GM19468 (cell line): ENCODE measurements around the gene HYDIN.

Experiments
- ATAC-seq: cut with Tn5 transposase; IDR thresholded peaks from one replicate; pipeline ENCODE4 v1.9.1; 2021; ENCODE audit warnings: mild to moderate bottlenecking, moderate library complexity, moderate number of reproducible peaks; ENCODE audit not compliant: unreplicated experiment; ENCODE audit errors: extremely low read depth

The HYDIN gene

DNA sequence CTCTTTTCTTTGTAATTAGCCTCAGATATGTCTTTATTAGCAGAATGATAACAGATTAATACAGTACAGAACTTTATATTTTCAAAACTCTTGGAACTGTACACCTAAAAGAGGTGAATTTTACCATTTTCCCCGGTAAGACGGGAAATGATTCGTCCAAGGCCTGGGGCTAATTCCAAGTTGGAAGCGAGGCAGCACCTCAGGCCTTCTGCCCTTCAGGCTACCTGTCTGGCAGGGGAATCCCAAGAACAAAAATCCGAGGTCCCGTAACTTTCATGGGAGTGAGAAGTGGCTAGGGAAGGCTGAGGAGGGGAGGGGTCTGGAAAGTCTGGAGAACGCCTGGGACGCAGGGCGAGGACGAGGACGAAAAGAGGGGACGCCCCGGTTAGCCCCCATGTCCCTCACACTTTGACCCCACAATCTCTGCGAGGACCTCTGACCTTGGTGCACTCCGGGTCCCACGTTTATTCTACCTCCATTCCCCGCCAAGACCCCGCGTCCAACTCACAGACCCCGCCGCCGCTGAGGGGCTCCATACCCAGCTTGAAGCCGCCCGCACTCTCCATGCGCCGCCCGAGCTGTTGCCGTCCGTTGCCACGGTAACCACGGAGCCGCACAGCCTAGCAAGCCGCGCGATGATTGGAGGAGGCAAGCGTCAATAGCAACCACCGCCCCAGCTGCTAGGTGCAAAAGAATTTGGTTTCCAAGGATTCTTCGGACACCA, at the start of gene HYDIN:
Gene HYDIN (minus strand): TSS at position 601 of the 724 bp plus-strand sequence. CDS start 43,827 bp downstream, outside the sequence.
- no peak for ATAC-seq

DNA sequence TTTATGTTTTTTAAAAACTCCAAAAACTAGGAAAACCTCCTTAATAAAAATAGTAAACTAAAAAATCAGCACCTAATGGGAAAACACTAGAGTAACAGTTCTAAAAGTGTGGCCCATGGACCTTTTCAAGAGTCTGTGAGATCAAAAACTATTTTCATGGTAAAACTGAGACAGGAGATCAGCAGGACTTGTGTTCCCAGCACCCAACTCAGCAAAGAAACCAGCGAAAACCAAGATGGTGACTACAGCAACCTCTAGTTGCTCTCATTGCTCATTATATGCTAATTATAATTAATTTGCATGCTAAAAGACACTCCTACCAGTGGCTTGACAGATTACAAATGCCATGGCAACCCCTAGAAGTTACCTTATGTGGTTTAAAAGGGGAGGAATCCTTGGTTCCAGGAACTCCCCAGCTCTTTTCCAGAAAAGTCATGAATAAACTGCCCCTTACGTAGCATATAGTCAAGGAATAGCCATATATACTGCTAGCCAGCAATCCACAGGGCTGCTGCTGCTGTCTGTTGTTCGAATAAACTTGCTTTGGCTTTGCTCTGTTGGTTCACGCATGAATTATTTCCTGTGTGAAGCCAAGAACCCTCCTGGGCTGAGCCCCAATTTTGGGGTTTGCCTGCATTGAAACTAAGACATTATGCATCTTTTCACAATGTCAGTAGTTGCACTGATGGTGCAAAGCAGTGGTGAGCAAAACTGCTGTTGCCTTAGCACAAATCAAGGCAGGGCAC, 46.2 kb upstream of the HYDIN start:
- no peak for ATAC-seq

DNA sequence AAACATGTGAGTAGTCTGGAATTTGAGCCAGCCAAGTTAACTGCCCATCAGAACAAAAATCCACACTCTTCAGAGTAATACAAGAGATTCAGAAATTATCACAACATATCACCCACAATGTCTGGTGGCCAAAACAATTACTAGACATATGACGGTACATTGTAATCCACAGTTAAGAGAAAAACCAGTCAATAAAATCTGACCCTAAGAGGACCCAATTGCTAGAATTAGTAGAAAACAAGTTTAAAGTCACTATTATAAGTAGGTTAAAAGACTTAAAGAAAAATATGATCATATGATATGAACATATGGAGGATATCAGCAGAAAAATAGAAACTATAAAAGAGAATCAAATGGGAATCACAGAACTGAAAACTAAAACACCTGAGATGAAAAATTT, 42.9 kb upstream of the HYDIN start:
- no peak for ATAC-seq

DNA sequence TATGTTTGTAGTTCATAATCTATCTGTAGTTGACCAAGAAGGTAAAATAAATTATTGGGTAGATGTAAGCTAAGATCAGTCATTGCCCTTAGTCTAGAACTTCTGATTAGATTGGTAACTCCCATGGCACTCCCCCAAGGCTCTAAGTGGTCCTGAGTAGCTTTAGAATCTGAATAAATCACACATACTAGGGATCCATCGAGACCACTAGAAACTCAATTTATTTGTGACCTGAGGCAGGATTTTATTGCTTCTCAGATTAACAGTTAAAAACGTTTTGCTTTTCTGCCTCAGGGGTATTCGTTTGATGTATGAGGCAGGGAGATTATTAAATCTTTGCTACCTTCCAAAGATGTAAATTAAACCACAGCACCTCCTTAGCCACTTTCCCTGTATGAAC, 33.8 kb upstream of the HYDIN start:
- no peak for ATAC-seq

DNA sequence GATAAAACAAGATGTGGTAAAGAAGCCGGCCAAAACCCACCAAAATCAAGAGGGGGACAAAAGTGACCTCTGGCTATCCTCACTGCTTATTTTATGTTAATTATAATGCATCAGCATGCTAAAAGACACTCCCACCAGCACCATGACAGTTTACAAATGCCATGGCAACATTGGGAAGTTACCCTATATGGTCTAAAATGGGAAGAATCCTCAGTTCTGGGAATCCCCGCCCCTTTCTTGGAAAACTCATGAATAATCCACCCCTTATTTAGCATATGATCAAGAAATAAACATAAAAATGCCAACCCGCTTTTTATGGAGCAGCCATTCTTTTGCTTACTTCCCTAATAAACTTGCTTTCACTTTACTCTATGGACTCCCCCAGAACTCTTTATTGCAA, 33.1 kb upstream of the HYDIN start:
- ATAC-seq: no peak

DNA sequence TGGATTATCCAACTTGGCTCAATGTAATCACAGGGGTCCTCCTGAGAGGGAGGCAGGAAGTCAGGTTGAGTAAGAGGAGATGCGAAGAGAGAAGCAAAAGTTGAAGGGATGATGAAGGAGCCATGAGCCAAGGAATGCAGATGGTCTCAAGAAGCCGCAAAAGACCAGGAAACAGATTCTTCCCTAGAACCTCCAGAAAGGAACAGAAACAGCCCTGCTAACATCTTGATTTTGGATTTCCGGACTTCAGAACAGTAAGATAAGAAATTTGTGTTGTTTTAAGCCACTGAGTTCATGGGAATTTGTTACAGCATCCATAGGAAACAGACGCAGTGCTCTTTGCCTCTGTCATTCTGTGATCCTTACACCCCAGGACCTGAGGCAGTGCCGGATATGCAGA, 31.9 kb upstream of the HYDIN start:
- ATAC-seq: no peak

DNA sequence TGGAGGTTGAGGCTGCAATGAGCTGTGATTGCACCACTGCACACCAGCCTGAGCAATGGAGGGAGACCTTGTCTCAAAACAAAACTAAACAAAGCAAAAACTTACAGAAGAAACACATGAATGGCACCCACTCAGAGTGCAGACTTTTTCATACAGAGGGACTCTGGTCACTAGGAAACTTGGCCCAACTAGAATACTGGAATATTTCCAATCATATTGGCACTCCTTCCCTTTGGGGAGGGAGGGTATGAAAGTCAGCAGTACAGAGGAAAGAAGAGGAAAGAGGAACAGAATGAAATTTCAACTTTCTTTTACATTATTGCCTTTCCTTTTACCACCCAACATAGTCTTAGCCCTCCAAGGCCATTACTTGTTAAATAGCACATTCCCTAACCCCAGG, 30.5 kb upstream of the HYDIN start:
- no peak for ATAC-seq

DNA sequence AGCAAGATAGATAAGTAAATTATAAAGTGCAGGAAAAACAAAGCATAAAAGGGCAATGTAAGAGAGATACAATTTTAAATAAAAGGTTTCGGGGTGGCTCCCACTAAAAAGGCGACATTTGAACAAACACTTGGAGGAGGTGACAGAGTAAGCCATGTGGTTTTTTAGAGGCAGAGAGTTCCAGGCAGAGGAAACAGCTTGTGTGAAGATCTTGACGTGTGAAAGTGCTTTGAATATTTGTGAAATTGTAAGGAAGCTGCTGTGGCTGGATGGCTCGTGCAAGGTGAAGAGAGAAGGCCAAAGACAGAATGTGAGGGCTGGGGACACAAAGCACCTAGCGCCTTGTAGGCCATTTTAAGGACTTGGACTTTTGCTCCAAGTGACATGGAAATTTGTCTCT, 28.6 kb upstream of the HYDIN start:
- ATAC-seq: no peak

DNA sequence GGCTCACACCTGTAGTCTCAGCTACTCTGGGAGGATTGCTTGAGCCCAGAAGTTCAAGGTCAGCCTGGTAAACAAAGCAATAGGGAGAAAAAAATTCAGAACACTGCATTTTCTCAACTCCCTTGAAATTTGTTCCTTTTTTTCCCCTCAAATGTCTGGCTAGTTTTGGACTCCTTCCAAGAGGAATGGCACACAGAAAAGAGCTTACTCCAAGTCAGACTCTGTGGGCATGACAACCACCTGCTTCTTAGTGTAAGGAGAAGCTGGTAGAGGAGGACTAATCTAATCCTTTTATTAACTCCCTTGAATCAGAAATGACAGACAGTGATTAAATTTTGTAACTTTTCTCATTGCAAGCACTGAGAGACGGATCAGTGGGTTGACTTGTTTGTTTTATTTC, 27.9 kb upstream of the HYDIN start:
- no peak for ATAC-seq

DNA sequence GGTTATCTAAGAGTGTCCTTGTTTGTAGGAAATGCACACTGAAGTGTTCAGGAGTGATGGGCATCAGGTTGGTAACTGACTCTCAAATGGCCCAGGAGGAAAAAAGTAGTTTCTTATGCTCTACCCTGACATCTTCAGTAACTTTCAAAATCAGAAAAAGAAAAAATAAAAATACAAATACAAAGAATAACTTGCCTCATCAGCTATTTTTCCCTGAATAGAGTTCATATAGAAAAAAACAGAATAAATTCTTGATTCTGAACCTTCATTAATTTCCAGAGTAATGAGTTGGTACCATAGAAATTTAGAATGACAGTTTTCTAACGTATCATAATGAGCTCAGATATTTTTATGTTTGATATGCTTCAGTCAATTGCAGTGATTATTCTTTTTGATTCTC, 27.2 kb upstream of the HYDIN start:
- ATAC-seq: no peak

DNA sequence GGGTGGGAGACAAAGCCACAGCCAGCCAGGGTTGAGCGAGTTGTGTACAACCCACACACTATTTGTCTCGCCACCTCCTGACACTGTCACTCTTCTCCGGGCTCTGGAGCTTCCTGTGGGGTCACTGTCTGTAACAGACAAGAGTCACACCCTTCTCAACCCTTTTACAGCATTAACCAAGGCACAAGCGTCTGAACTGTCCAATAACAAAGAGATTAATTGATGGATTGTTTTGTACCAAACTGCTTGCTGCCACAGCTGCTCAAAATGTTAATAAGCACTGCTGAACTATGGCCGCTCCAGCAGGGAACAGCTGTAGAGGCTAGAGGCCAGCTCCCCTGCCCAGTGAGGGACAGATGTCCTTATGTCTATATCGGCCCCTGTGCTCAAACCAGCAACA, 25.2 kb upstream of the HYDIN start:
- ATAC-seq: no peak

DNA sequence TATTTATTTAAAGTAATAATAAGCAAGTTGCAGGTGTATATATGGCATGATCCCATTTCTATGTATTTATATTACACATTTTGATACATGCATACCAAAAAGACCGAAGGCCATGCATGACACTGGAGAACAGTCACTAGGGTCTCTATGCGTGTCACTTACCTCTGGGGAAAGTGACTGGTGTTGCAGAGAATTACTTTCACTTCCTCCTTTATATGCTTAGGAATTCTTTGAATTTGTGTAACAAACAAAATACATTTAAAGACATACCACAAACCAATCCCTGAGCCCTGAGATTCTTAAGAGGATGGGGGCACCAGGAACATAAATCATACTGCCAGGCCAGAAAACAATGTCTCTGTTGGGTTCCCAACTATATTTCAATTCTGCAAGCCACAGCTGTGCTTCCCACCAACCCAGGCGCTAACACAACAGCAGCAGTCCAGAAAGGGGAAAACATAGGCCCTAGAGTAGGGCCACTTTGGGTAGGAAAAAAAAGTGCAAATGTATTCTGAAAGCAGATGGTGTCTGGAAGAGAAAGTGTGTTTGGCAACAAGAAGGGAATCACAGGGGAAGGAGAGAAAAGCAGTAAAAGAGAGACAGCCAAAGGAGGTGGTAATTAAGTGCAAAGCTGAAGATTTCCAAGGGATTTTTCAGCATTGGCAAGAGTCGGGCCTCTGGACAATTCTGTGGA, 24.5 kb upstream of the HYDIN start:
- ATAC-seq: no peak

DNA sequence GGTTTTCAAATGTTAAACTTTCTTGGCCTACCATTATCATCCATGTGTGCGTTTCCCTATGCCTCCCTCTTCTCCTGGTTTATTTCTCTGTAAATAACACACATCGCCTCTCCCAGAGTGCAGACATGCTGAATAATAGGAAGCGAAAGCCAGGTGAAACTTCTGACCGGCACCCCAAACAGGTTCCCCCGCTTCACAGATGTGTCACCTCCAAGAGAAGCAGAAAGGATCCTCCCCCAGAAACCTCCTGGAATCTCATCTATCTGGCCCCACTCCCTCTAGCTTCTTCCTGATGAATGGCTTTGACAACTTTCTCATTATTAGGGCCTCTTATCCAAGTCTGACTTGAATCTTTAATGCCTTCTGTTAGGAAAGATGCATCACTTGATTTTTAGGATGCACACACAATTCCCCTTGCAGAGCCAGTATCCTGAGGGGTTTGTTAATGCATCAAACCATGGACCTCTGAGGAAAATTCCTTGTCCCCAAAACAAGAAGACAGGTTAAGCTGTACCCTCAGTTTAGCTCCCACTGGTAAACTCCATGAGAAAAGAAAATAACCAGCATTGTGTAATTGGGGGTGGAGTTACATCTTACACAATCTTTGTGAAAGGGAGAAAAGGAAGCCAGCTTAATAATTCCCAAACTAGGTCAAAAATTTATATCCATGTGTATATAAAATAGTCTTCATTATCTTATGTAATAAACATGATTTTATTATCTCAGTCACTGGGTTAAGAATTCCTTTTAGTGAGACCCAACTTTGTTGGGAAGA, 20.1 kb upstream of the HYDIN start:
- no peak for ATAC-seq

DNA sequence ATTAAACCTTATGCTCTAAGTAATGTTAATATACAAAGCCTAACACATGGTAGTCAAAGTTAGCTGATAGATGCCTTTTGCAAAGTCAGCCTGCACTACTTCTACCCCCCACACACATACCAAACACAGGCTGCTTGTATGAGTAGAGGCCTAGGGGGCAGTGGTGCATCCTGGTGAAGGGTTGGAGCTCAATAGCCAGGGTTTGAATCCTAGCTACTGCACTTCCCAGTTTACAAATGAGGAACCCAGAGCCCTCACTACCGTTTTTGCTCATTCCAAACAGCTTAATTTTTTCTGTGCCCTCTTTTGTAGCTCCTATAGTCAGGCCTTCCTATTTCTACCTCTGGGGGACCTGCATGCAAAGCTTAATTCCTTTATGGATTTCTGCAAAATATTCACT, 18.9 kb upstream of the HYDIN start:
- ATAC-seq: no peak

DNA sequence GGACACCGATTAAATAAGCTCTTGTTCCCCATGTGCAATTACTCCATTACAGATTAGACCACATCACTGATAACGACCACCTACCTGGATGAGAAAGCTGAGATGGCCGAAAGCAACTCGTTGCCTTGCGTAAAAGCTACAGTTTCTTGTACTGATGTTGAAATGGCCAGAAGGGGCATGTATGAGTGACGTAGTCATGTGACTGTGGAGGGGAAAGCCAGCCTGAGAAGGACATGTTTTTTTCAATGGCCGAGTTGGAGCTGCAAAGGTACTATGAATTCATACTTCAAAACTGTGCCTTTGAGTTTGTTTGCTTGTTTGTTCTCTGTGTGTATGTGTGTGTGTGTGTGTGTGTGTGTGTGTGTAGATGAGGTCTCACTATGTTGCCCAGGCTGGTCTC, 17.0 kb upstream of the HYDIN start:
- no peak for ATAC-seq

DNA sequence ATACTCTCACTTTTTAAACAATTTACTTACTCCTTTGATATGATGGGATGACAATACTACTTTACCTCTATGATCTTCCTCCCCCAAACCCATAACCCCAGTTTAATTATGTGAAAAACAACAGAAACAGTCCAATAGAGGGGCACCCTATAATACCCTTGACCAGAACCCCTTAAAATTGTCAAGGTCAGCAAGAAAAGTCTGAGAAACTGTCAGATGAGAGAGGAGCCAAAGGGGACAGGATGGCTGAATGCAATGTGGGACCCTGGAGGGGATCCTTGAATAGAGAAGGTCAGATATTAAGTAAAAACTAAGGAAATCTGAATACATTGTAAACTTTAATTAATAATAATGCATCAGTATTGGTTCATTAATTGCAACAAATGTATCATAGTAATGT, 15.8 kb upstream of the HYDIN start:
- ATAC-seq: no peak

DNA sequence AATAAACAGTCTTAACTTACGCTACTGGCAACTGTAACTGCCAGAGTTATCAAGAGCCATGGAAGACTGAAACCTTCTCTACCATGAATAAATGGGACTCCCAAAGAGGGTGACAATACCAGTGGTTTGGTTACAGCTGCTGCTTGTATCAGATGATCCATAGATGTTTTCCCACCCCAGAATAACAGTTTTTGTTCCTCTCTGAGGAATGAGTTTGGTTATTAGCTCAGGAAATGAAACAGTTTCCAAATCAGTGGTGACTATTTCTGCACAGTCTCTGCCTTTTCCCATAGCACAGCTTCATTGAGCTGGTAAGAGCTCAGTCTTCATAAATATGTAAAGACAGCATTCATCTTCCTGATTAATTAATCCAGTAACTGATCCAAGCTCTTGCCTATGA, 14.0 kb upstream of the HYDIN start:
- no peak for ATAC-seq

DNA sequence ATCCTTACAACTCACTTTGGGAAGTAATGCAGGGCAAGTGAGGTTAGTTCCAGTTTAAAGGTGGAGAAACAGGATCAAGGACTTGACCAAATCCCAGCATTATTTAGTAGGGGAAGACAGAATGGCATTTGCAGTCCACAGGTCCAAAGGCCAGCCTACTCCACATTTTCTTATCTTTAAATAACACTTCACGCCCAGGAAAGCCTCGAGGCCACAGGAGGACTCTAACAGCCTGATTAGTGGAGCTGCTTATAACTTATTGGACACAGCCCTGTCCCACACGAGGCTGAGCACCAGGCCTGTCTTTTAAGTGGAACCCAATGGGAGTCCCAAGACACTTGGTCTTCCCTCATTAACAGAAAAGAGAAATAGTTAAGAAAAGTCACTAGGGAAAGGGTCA, 12.1 kb upstream of the HYDIN start:
- no peak for ATAC-seq

DNA sequence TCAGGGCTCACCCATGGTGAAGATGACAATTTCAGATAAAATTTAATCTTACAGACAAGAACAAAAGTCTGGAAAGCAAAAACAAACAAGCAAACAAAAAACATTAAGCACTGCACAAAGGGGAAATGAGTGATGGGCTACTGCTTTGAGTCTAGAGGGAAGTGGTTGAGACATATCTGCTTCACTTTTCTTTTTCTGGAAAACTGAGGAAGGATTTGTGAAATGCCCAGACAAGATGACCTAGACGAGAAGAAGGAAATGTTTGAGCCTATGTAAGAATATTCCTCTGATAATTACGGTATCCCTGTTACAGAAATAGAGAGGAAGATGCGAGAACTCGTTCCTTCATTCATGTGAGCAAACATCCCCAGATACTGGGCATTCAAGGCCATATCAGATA, 11.5 kb upstream of the HYDIN start:
- ATAC-seq: no peak

DNA sequence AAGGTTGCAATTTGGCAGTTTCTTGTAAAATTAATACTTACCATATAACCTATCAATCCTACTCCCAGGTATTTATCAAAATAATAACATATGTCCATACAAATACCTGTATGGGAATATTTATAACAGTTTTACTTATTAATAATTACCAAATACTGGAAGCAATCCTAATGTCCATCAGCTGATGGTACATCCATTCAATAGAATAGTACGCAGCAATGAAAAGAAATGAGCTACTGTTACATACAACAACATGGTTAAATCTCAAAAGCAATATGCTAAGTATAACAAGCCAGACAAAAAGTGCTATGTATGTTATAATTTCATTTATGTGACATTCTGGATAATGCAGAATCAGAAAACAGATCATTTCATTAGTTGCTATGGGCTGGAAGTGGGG, 1.2 kb downstream of the HYDIN start:
- ATAC-seq: no peak
